Activated T-helper 1 cell treated with anti-CD3 and anti-CD28 coated beads, Interleukin-12 subunit alpha, Interleukin-12 subunit beta, Interleukin-2, Interleukin-4 antibody, amounts not matched to agents 30 ng/mL and 10 ng/mL and 1 ng/mL, durations not matched to agents 14 hours and 24 hours and 36 hours (primary cell): ENCODE data around the gene LINGO4. TPM values are rescaled to one million over a fixed set of nuclear protein-coding genes. Genes with fewer than 3 reads are reported as not detected.

Experiments
- DNase-seq: peaks from one replicate; pipeline ENCODE4 v3.0.0; 2021; ENCODE audit warnings: low spot score
- H3K27ac Mint-ChIP-seq: one replicate; pipeline ENCODE4 v1.8.0; 2021; ENCODE audit warnings: mild to moderate bottlenecking, mixed read lengths
- H3K27me3 Mint-ChIP-seq: one replicate; pipeline ENCODE4 v1.8.0; 2022; ENCODE audit warnings: mild to moderate bottlenecking, moderate library complexity, mixed read lengths; ENCODE audit not compliant: insufficient read depth
- H3K36me3 Mint-ChIP-seq: one replicate; pipeline ENCODE4 v1.8.0; 2021; ENCODE audit warnings: low read depth, mixed read lengths
- H3K4me1 Mint-ChIP-seq: one replicate; pipeline ENCODE4 v1.8.0; 2021; ENCODE audit warnings: low read depth, mixed read lengths
- H3K4me3 Mint-ChIP-seq: one replicate; pipeline ENCODE4 v1.8.0; 2021; ENCODE audit warnings: mild to moderate bottlenecking, moderate library complexity, mixed read lengths
- H3K9me3 Mint-ChIP-seq: one replicate; pipeline ENCODE4 v1.8.0; 2021; ENCODE audit warnings: mixed read lengths
- intact Hi-C: fragments of 100-400 bp; cut with micrococcal nuclease; formaldehyde crosslinking; loops from one replicate; pipeline ENCODE4 v1.15.1; 2024
- total RNA-seq: library from RNA; stranded (reverse); gene quantifications from 2 replicates; pipeline ENCODE4 v1.2.3, GENCODE V29; 2022

LINGO4 gene
- total RNA-seq, 1 donor from 2014 or later: 0.10 TPM

GRCh38 chr1:151816548-151817352, 11.5 kb upstream of the LINGO4 start:
- no peak for DNase-seq
- no peaks in the 10 kb centered on the region for H3K9me3 Mint-ChIP-seq
- peaks cover 60% of the 10 kb centered on the region for H3K4me1 Mint-ChIP-seq
- peaks cover 2% of the 10 kb centered on the region for H3K27me3 Mint-ChIP-seq
- no peaks in the 10 kb centered on the region for H3K36me3 Mint-ChIP-seq
- H3K4me3 Mint-ChIP-seq: no peak overlapping the region
- H3K27ac Mint-ChIP-seq: no peak overlapping the region
- intact Hi-C loops: no loop called here

DNA sequence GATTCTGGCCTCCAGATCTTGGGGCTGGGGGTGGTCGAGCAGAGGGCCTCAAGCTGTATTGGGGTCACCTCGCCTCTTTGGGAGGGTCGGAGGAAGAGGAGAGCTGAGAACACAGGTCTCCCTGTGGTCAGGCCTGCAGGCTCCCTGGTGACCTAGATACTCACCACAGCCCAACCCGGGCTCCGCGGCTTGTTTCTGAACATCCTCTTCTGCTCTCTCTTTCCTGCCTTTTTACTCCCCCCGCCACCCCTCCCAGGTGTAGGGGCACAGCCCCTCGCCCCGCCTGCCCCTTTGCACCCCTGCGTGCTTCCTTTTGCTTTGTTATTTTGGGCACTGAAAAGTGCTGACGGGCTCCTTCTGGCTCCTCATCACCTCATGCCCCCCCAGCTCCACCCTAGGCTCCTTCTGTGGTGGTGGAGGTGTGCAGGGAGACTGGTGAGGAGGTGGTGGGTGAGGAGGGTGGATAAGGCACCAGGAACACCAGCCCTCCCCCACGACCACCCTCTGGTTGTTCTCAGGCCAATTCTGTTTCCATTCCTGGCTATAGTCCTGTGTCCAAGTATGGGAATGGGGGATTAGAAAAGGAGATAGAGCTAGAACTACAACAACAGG, 10.6 kb upstream of the LINGO4 start:
- peak overlapping the region; percentile 25 for H3K4me3 Mint-ChIP-seq
- peaks cover 50% of the 10 kb centered on the region for H3K4me1 Mint-ChIP-seq

DNA sequence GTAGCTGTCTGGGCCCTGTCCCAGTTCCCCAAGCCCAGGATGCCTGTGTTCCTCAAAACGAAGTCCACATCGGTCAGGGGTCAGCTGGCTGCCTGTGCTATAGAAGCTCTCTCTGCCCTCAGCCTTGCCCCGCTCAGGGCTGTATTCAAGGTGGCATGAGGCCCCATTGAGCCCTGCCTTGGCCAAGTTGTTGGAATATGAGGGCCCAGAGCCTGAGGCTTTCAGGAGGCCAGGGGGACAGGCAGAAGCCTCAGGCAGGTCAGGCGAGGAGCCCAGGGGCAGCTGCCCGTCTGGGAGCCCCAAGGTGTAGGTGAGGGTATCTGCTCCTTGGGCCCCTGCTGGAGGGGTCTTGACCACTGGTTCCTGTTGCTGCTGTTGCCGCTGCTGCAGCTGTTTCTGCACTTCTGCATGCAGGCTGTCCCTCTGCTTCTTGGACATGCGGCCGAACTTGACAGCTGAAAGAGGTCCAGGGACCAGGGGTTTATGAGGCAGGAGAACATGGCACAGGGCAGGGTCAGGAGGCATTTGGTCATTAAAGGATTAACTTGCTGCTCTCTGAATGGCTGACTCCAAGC, 9.8 kb upstream of the LINGO4 start:
- Mint-ChIP-seq H3K27me3 (peaks cover 2% of the 10 kb centered on the region), H3K27ac (no peak overlapping the region), H3K36me3 (no peaks in the 10 kb centered on the region), H3K4me3 (no peak overlapping the region), H3K9me3 (no peaks in the 10 kb centered on the region), H3K4me1 (peaks cover 43% of the 10 kb centered on the region)
- intact Hi-C loops: no loop called here
- DNase-seq: no peak

More for the DNA sequence above, 10.6 kb upstream of the LINGO4 start:
- no peak for DNase-seq
- H3K9me3 Mint-ChIP-seq: no peaks in the 10 kb centered on the region
- peaks cover 2% of the 10 kb centered on the region for H3K27me3 Mint-ChIP-seq
- intact Hi-C loops: no loop called here
- H3K36me3 Mint-ChIP-seq: no peaks in the 10 kb centered on the region
- peak overlapping the region; percentile 30 for H3K27ac Mint-ChIP-seq

DNA sequence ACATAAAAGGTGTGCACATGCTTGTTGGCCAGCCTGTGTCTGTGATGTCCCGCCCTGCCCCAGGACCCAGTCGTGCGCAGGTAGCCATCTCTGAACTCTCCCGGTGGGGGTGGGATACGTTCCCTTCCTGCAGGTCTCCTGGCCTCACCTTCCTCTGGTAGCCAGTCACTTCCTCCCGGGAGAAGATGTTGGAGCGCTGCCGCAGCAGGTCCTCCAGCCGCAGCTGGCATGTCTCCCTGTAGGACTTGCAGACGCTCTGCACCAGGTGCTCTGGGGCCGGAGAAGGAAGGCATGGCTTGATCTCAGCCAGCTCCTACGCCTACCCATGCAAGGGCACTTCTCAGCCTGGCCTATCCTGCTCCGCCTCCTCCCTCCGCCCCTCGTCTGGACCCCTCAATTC, 9.2 kb upstream of the LINGO4 start:
- Mint-ChIP-seq H3K36me3 (no peaks in the 10 kb centered on the region), H3K27me3 (peaks cover 4% of the 10 kb centered on the region), H3K4me3 (no peak overlapping the region), H3K9me3 (no peaks in the 10 kb centered on the region), H3K27ac (no peak overlapping the region), H3K4me1 (peaks cover 37% of the 10 kb centered on the region)
- no peak for DNase-seq
- intact Hi-C loops: no loop called here

DNA sequence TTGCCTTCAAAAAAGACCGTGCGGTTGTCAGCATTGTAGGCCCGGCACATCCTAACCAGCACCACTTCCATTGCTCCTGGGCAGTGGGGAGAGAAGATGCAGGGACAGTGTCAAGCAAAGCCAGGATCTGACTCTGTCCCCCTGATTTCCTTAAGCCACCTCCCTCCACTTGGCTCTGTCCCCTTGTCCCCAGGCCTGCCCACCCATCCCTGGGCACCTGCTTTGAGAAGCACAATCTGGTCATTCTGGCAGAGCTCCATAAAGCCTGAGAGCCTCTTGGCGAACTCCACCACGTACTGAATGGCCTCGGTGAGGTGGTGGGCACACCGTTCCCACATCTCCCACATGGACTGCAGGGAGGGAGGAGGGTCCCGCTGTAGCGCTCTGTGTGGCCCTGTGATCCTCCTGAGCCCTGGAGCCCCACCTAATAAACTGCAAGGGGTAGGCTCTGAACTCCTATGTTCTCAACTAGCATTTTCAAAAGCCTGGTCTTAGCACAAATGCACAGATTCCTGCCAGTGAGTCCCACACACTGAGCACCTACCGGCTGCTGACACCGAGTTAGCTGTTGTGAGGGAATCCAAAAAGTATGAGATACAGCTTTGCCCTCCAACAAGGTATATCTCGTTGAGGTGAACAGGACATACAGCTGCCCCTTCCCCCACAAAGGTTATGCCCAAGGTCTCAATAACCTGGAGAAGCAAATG, 8.2 kb upstream of the LINGO4 start:
- H3K27ac Mint-ChIP-seq: no peak overlapping the region
- H3K4me1 Mint-ChIP-seq: peaks cover 30% of the 10 kb centered on the region
- H3K36me3 Mint-ChIP-seq: peaks cover 2% of the 10 kb centered on the region

DNA sequence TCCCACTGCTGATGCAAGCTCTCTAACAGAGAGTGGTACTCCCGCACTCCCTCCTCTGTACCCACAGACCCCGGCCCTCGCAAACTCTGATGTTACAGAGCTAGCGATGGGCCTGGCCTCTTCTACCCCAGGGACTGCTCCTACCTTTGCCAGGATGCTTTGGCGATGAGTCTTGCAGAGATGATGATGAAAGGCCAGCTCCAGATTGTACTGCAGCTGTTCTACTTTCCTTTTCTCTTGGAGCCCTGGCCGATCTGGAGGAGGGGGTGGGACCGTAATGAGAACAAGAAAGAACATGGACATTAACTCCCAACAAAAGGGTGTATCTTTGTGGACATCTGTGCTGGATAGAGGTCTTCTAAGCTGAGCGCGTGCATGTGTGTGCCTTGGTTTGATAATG, 6.0 kb upstream of the LINGO4 start:
- intact Hi-C loops: no loop called here

More for the DNA sequence above, 8.2 kb upstream of the LINGO4 start:
- intact Hi-C loops: no loop called here
- Mint-ChIP-seq H3K27me3 (peaks cover 4% of the 10 kb centered on the region), H3K9me3 (no peaks in the 10 kb centered on the region), H3K4me3 (no peak overlapping the region)
- no peak for DNase-seq

DNA sequence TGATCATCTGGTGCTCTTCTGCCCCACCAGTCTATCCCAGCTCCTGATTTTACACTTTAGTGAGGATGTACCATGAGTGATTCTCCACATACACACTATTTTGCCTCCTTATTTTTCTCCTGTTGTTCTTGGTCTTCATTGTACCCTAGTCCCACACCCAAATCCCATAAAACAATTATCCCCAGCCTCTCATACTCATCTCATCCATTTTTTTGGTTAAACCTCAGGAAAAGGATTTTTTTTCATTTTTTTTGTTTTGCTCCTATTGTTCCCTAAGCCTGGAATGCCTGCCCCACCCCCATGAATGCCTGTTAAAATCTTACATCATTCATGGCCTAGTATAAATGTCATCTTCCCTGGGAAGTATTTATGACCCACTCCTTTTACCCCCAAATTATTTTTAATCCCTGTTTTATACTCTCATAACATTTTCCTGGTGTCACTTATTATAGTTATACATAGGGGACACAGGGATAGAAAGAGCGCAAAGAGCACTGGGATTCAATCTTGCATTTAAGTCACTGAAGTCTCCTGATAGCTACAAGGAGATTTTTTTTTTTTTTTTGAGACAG, 4.9 kb upstream of the LINGO4 start:
- Mint-ChIP-seq H3K4me1 (peaks cover 6% of the 10 kb centered on the region), H3K4me3 (no peak overlapping the region), H3K27me3 (peaks cover 2% of the 10 kb centered on the region), H3K27ac (no peak overlapping the region), H3K36me3 (peaks cover 2% of the 10 kb centered on the region), H3K9me3 (no peaks in the 10 kb centered on the region)
- DNase-seq: no peak
- intact Hi-C loops: no loop called here

More for the DNA sequence above, 6.0 kb upstream of the LINGO4 start:
- DNase-seq: no peak
- H3K36me3 Mint-ChIP-seq: peaks cover 2% of the 10 kb centered on the region
- no peak overlapping the region for H3K4me3 Mint-ChIP-seq
- H3K27ac Mint-ChIP-seq: no peak overlapping the region
- H3K9me3 Mint-ChIP-seq: no peaks in the 10 kb centered on the region
- H3K27me3 Mint-ChIP-seq: peaks cover 4% of the 10 kb centered on the region
- peaks cover 16% of the 10 kb centered on the region for H3K4me1 Mint-ChIP-seq

GRCh38 chr1:151809290-151809984, 4.2 kb upstream of the LINGO4 start:
- no peaks in the 10 kb centered on the region for H3K9me3 Mint-ChIP-seq
- intact Hi-C loops: no loop called here
- H3K27me3 Mint-ChIP-seq: peaks cover 7% of the 10 kb centered on the region
- H3K4me3 Mint-ChIP-seq: no peak overlapping the region
- peaks cover 6% of the 10 kb centered on the region for H3K4me1 Mint-ChIP-seq
- peaks cover 2% of the 10 kb centered on the region for H3K36me3 Mint-ChIP-seq
- DNase-seq: no peak
- H3K27ac Mint-ChIP-seq: no peak overlapping the region

DNA sequence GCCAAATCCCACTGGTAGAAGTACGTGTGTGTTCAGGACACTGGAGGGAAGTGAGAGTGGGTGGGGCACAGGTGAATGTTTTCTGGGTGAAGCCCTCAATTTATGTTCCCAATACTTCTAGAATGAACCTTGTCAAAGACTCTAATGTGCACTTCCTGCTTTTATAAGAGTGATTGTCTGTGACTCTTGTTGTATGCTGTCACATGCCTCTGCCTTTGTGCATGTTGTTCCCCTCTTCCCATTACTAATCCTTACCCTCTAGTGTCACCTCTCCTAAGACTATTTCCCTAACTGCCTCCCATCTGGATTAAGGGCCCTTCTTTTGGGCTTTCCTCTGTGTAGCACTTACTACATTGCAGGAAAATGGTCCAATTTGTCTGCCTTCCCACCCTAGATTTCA, 2.5 kb upstream of the LINGO4 start:
- intact Hi-C loops: no loop called here
- H3K4me3 Mint-ChIP-seq: no peak overlapping the region
- peaks cover 8% of the 10 kb centered on the region for H3K27me3 Mint-ChIP-seq
- peaks cover 4% of the 10 kb centered on the region for H3K4me1 Mint-ChIP-seq
- peaks cover 2% of the 10 kb centered on the region for H3K36me3 Mint-ChIP-seq
- no peaks in the 10 kb centered on the region for H3K9me3 Mint-ChIP-seq
- no peak overlapping the region for H3K27ac Mint-ChIP-seq
- no peak for DNase-seq

GRCh38 chr1:151807131-151807530, 1.9 kb upstream of the LINGO4 start:
- Mint-ChIP-seq H3K36me3 (peaks cover 2% of the 10 kb centered on the region), H3K4me1 (no peaks in the 10 kb centered on the region), H3K9me3 (no peaks in the 10 kb centered on the region), H3K27me3 (peaks cover 8% of the 10 kb centered on the region), H3K4me3 (no peak overlapping the region), H3K27ac (no peak overlapping the region)
- intact Hi-C loops: no loop called here
- no peak for DNase-seq

DNA sequence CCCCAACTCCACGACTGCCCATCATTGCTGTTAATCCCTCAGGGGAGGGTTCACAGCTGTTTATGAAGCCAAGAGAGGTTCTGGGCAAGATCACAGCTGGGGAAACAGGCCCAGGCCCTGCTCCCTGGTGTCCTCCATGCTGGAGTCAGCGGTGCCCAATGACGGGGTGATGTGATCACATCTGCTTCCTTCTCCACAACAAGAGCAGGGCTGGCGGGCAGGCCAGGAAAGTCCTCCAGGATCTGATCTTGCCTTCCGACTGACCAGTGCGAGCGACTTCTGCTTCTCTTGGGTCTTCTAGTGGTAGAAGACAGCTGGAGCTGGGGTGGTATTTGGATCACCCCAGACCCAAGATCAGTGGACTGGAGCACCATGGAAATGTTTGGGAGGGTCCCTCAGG, 951 bp upstream of the LINGO4 start:
- H3K4me1 Mint-ChIP-seq: no peaks in the 10 kb centered on the region
- no peak overlapping the region for H3K4me3 Mint-ChIP-seq
- H3K36me3 Mint-ChIP-seq: peaks cover 2% of the 10 kb centered on the region
- H3K27ac Mint-ChIP-seq: no peak overlapping the region
- H3K27me3 Mint-ChIP-seq: peaks cover 8% of the 10 kb centered on the region
- H3K9me3 Mint-ChIP-seq: no peaks in the 10 kb centered on the region
- intact Hi-C loops: no loop called here
- no peak for DNase-seq

- H3K27ac Mint-ChIP-seq: no peak overlapping the region
- peaks cover 14% of the 10 kb centered on the region for H3K27me3 Mint-ChIP-seq
- DNase-seq: no peak
- H3K4me3 Mint-ChIP-seq: no peak overlapping the region
- peaks cover 9% of the 10 kb centered on the region for H3K4me1 Mint-ChIP-seq
- intact Hi-C loops: no loop called here
- no peaks in the 10 kb centered on the region for H3K9me3 Mint-ChIP-seq
- H3K36me3 Mint-ChIP-seq: peaks cover 2% of the 10 kb centered on the region
These were observed 1.3 kb downstream of the LINGO4 start for GRCh38 chr1:151803915-151804314.
